ENCODE measurements around the gene UGT1A5. TPM values are rescaled to one million over a fixed set of nuclear protein-coding genes. Genes with fewer than 3 reads are reported as not detected.

UGT1A5 gene
- total RNA-seq, 6 experiments from 2014 or later, result not detected

- H3K4me1 Mint-ChIP-seq (ENCODE audit: low read depth), result no peaks in the 10 kb centered on the region
- no peak for TF ChIP-seq CTCF (IDR thresholded peaks at IDR 0.05)
- no peak overlapping the region for H3K4me3 Mint-ChIP-seq
- no peaks in the 10 kb centered on the region for H3K36me3 Mint-ChIP-seq (ENCODE audit: low read depth)
- H3K27ac Mint-ChIP-seq, result no peak overlapping the region
- H3K27me3 Mint-ChIP-seq (ENCODE audit: insufficient read depth), result peaks cover 13% of the 10 kb centered on the region
- no peak for DNase-seq
- no peaks in the 10 kb centered on the region; the same call in 1 of the 2 replicates for H3K9me3 Mint-ChIP-seq
Measured at GRCh38 chr2:233800208-233800607, 87.5 kb downstream of the UGT1A5 start.

- no peak for DNase-seq
- Mint-ChIP-seq H3K27ac (no peak overlapping the region), H3K4me1 (ENCODE audit: low read depth) (no peaks in the 10 kb centered on the region), H3K36me3 (ENCODE audit: low read depth) (no peaks in the 10 kb centered on the region), H3K27me3 (ENCODE audit: insufficient read depth) (peaks cover 13% of the 10 kb centered on the region), H3K4me3 (no peak overlapping the region), H3K9me3 (no peaks in the 10 kb centered on the region; the same call in 1 of the 2 replicates)
- TF ChIP-seq CTCF (IDR thresholded peaks at IDR 0.05), result no peak
Measured at GRCh38 chr2:233801357-233802131, 88.8 kb downstream of the UGT1A5 start.

- Mint-ChIP-seq H3K4me1 (ENCODE audit: low read depth) (no peaks in the 10 kb centered on the region), H3K36me3 (ENCODE audit: low read depth) (no peaks in the 10 kb centered on the region), H3K27ac (no peak overlapping the region), H3K9me3 (no peaks in the 10 kb centered on the region; the same call in 1 of the 2 replicates), H3K4me3 (no peak overlapping the region), H3K27me3 (ENCODE audit: insufficient read depth) (peaks cover 13% of the 10 kb centered on the region)
- no peak for DNase-seq
- TF ChIP-seq CTCF (IDR thresholded peaks at IDR 0.05), result no peak
Measured at GRCh38 chr2:233802132-233802815, 89.6 kb downstream of the UGT1A5 start.

- no peak for TF ChIP-seq CTCF (IDR thresholded peaks at IDR 0.05)
- Mint-ChIP-seq H3K36me3 (ENCODE audit: low read depth) (no peaks in the 10 kb centered on the region), H3K27me3 (ENCODE audit: insufficient read depth) (peaks cover 13% of the 10 kb centered on the region), H3K4me3 (no peak overlapping the region), H3K27ac (no peak overlapping the region), H3K9me3 (no peaks in the 10 kb centered on the region; the same call in 1 of the 2 replicates), H3K4me1 (ENCODE audit: low read depth) (no peaks in the 10 kb centered on the region)
- DNase-seq, result no peak
Measured at GRCh38 chr2:233803292-233803911, 90.7 kb downstream of the UGT1A5 start.

GRCh38 chr2:233803994-233804393 lies 91.3 kb downstream of the UGT1A5 start:
- no peaks in the 10 kb centered on the region; the same call in 1 of the 2 replicates for H3K9me3 Mint-ChIP-seq
- no peak overlapping the region for H3K4me3 Mint-ChIP-seq
- peaks cover 13% of the 10 kb centered on the region; the same call in 1 of the 2 replicates for H3K27me3 Mint-ChIP-seq (ENCODE audit: insufficient read depth)
- no peak for TF ChIP-seq CTCF (IDR thresholded peaks at IDR 0.05)
- no peak for DNase-seq
- no peaks in the 10 kb centered on the region for H3K4me1 Mint-ChIP-seq (ENCODE audit: low read depth)
- H3K36me3 Mint-ChIP-seq (ENCODE audit: low read depth), result no peaks in the 10 kb centered on the region
- no peak overlapping the region for H3K27ac Mint-ChIP-seq

Data from HFFc6 (cell line).